AG09309 (cell line): ENCODE data around the gene SNTN.

ENCODE experiments used
- DNase-seq: peaks from one replicate; pipeline ENCODE4 v3.0.0-alpha.2; 2010; ENCODE audit warnings: low read depth
- H3K4me3 ChIP-seq: 2 replicates; pipeline ENCODE4 v1.5.1; 2011; ENCODE audit warnings: mild to moderate bottlenecking, low read depth, low read length, moderate library complexity; ENCODE audit not compliant: control insufficient read depth
- CTCF ChIP-seq: IDR thresholded peaks from 2 replicates; pipeline ENCODE4 v1.5.1; 2011; ENCODE audit warnings: mild to moderate bottlenecking, low read depth, low read length, inconsistent platforms; ENCODE audit not compliant: insufficient read depth, control insufficient read depth; ENCODE audit errors: missing control alignments

The SNTN gene

GRCh38 chr3:63707731-63708130 is 55.3 kb downstream of the SNTN start:
- no peak for DNase-seq
- no peak overlapping the region for H3K4me3 ChIP-seq
- TF ChIP-seq CTCF: no peak

- DNase-seq: no peak
- TF ChIP-seq CTCF: no peak
- H3K4me3 ChIP-seq: no peak overlapping the region
Observed at GRCh38 chr3:63709576-63709975, 57.1 kb downstream of the SNTN start.
